GM12878 (cell line): Measurements from ENCODE around the gene RIMBP2. TPM values are rescaled to one million over a fixed set of nuclear protein-coding genes. Genes with fewer than 3 reads are reported as not detected.

Experiments used
- ATAC-seq: fragments of 200-7000 bp; cut with Tn5 transposase; 3 replicates; pipeline ENCODE4 v1.9.1; 2020; ENCODE audit warnings: mild to moderate bottlenecking, moderate library complexity
- BruUV-seq: library from RNA; stranded (reverse); fragments of 400-500 nt; replicated peaks from 2 replicates; lab custom pipeline; 2021; lab: Mats Ljungman, UMichigan
- CTCF ChIA-PET: fragments of 300-600 bp; sonication (Branson Sonifier 250); formaldehyde crosslinking; extraction: SDS; loops from one replicate; lab custom pipeline; 2021; ENCODE audit warnings: inconsistent platforms; lab: Yijun Ruan, JAX
- POLR2A ChIA-PET: fragments of 350-600 bp; formaldehyde crosslinking; extraction: SDS; loops from one replicate; lab custom pipeline; 2021; ENCODE audit warnings: inconsistent platforms; lab: Charles Lee
- RAD21 ChIA-PET: fragments of 300-600 bp; sonication (Branson Sonifier 250); formaldehyde crosslinking; loops from one replicate; lab custom pipeline; 2023; ENCODE audit warnings: antibody characterized with exemption; ENCODE audit not compliant: unreplicated experiment; lab: Charles Lee
- SMC1A ChIA-PET: fragments of 300-600 bp; sonication (Branson Sonifier 250); formaldehyde crosslinking; loops from one replicate; lab custom pipeline; 2023; ENCODE audit not compliant: unreplicated experiment, uncharacterized antibody; lab: Charles Lee
- DNase-seq: peaks from one replicate; pipeline ENCODE4 v3.0.0-alpha.2; 2011; ENCODE audit warnings: low read depth, low spot score
- FAIRE-seq: peaks from 3 replicates; lab custom pipeline; 2011; peaks lifted over from hg19 to GRCh38; lab: Jason Lieb, UNC
- H2AFZ ChIP-seq: 2 replicates; pipeline ENCODE4 v1.6.0; 2011; ENCODE audit warnings: low read depth, low read length, control low read depth; ENCODE audit not compliant: control insufficient read depth
- H3K27ac ChIP-seq: 2 replicates; pipeline ENCODE4 v1.5.1; 2011; ENCODE audit warnings: control low read depth; ENCODE audit not compliant: control insufficient read depth, insufficient read depth
- H3K27me3 ChIP-seq, 2 experiments: replicated peaks in 1 of 2; 2 replicates each; pipeline versions ENCODE4 v1.6.0 to v1.6.1; 2011; ENCODE audit warnings: low read length in 1 of 2; ENCODE audit not compliant: control insufficient read depth in 2 of 2, insufficient read depth in 2 of 2
- H3K36me3 ChIP-seq, 2 experiments: 2 replicates each; pipeline ENCODE4 v1.5.1; 2011; ENCODE audit warnings: low read length in 1 of 2; ENCODE audit not compliant: control insufficient read depth in 2 of 2, insufficient read depth in 2 of 2
- H3K4me1 ChIP-seq: 2 replicates; pipeline ENCODE4 v1.6.1; 2011; ENCODE audit warnings: mild to moderate bottlenecking, low read length, moderate library complexity, mixed read lengths; ENCODE audit not compliant: control insufficient read depth, insufficient read depth
- H3K4me2 ChIP-seq: 2 replicates; pipeline ENCODE4 v1.6.0; 2011; ENCODE audit warnings: control low read depth; ENCODE audit not compliant: control insufficient read depth, insufficient read depth
- H3K4me3 ChIP-seq: fragments of 200-600 bp; sonication (generic); 2 replicates; pipeline ENCODE4 v1.5.1; 2016
- H3K79me2 ChIP-seq: 2 replicates; pipeline ENCODE4 v1.6.0; 2011; ENCODE audit warnings: low read length; ENCODE audit not compliant: control insufficient read depth, insufficient read depth
- H3K9ac ChIP-seq: 2 replicates; pipeline ENCODE4 v1.8.0; 2011; ENCODE audit warnings: low read length, control low read depth, mixed read lengths; ENCODE audit not compliant: control insufficient read depth, insufficient read depth
- H3K9me3 ChIP-seq: replicated peaks from 3 replicates; pipeline ENCODE4 v1.5.1; 2011; ENCODE audit warnings: mild to moderate bottlenecking, low read length; ENCODE audit not compliant: control insufficient read depth, insufficient read depth
- H4K20me1 ChIP-seq: 2 replicates; pipeline ENCODE4 v1.6.0; 2011; ENCODE audit not compliant: control insufficient read depth, insufficient read depth
- BCL11A ChIP-seq: IDR thresholded peaks from 2 replicates; pipeline ENCODE4 v1.6.1; 2011; ENCODE audit warnings: low read depth, low read length
- BRCA1 ChIP-seq: IDR thresholded peaks from 2 replicates; pipeline ENCODE4 v1.6.1; 2011; ENCODE audit warnings: low read depth, low read length, improper control_type of control experiment
- CBFB ChIP-seq: IDR thresholded peaks from 2 replicates; pipeline ENCODE4 v1.6.1; 2016; ENCODE audit warnings: antibody characterized with exemption, low read depth
- CEBPB ChIP-seq, 2 experiments: fragments of 150-350 bp in 1 of 2; IDR thresholded peaks; 2 replicates each; pipeline ENCODE4 v1.6.1; 2012 to 2014; ENCODE audit warnings: low read depth in 2 of 2, low read length in 2 of 2, borderline replicate concordance in 1 of 2, inconsistent platforms in 1 of 2
- CHD1 ChIP-seq: IDR thresholded peaks from 2 replicates; pipeline ENCODE4 v1.6.1; 2012; ENCODE audit warnings: low read depth, low read length, improper control_type of control experiment
- CHD2 ChIP-seq: IDR thresholded peaks from 2 replicates; pipeline ENCODE4 v1.6.1; 2011; ENCODE audit warnings: low read depth, low read length, improper control_type of control experiment, borderline replicate concordance
- EED ChIP-seq: sonication (generic); IDR thresholded peaks from 2 replicates; pipeline ENCODE4 v1.6.1; 2016; ENCODE audit warnings: antibody characterized with exemption, low read depth
- HDGF ChIP-seq: fragments of 450-650 bp; IDR thresholded peaks from 2 replicates; pipeline ENCODE4 v1.6.1; 2016; ENCODE audit warnings: antibody characterized with exemption
- MTA2 ChIP-seq: fragments of 450-650 bp; IDR thresholded peaks from 2 replicates; pipeline ENCODE4 v1.6.1; 2016; ENCODE audit warnings: low read depth, mild to moderate bottlenecking, moderate library complexity
- PAX8 ChIP-seq: fragments of 450-650 bp; IDR thresholded peaks from 2 replicates; pipeline ENCODE4 v1.6.1; 2017; ENCODE audit warnings: mild to moderate bottlenecking, moderate library complexity
- SIX5 ChIP-seq: IDR thresholded peaks from 2 replicates; pipeline ENCODE4 v1.6.1; 2011; ENCODE audit warnings: mild to moderate bottlenecking, low read depth, low read length, moderate library complexity; ENCODE audit not compliant: severe bottlenecking
- SREBF1 ChIP-seq: IDR thresholded peaks from 2 replicates; pipeline ENCODE4 v1.6.1; 2012; ENCODE audit warnings: mild to moderate bottlenecking, low read length
- SUZ12 ChIP-seq: fragments of 200-600 bp; sonication (generic); IDR thresholded peaks from one replicate; pipeline ENCODE4 v1.6.1; 2018; ENCODE audit warnings: antibody characterized with exemption, mild to moderate bottlenecking; ENCODE audit not compliant: unreplicated experiment
- TARDBP ChIP-seq: IDR thresholded peaks from 2 replicates; pipeline ENCODE4 v1.6.1; 2016; ENCODE audit warnings: borderline replicate concordance
- WGBS: methylation state at CpG from one replicate; pipeline ENCODE4 v1.1.6; 2016; ENCODE audit warnings: low lambda C conversion rate; ENCODE audit not compliant: insufficient replicate concordance, insufficient coverage; ENCODE audit errors: missing lambda C conversion rate; 5-methylcytosine and 5-hydroxymethylcytosine counted together
- in situ Hi-C: fragments of 300-500 bp; cut with MboI; formaldehyde crosslinking; loops from 9 replicates; pipeline ENCODE4 v1.14.3; 2018; ENCODE audit warnings: mixed read lengths
- intact Hi-C: fragments of 100-400 bp; cut with micrococcal nuclease; formaldehyde crosslinking; loops from one replicate; pipeline ENCODE4 v1.14.2; 2022; ENCODE audit not compliant: unreplicated experiment
- polyA plus RNA-seq, 11 experiments: library from polyadenylated mRNA; depleted of rRNA in 4 of 11; unstranded in 6 of 11; stranded (reverse) in 5 of 11; fragments of >200 nt; fragmentation: Nextera tagmentation in 4 of 11; fragmentation: Illumina TruSeq in 1 of 11; extraction: Ambion mirVana in 4 of 11; extraction: Trizol in 1 of 11; gene quantifications; 1 replicate in 1 of 11; 2 replicates in 10 of 11; pipeline versions ENCODE4 v1.2.1 to v1.2.3, GENCODE V29; 2011 to 2016; ENCODE audit warnings: inconsistent platforms in 2 of 11, missing spikeins in 2 of 11, low read depth in 1 of 11
- total RNA-seq, 4 experiments: library from RNA; depleted of rRNA in 3 of 4; stranded (reverse); fragments of >200 nt in 3 of 4; fragmentation: Illumina TruSeq in 1 of 4; extraction: Trizol in 1 of 4; gene quantifications; 2 replicates each; pipeline versions ENCODE4 v1.2.1 to v1.2.3, GENCODE V29; 2013 to 2021
- TF ChIP-seq, protein P1 (sequence below): fragments of 150-350 bp; IDR thresholded peaks from 2 replicates; pipeline ENCODE4 v1.6.1; 2016; ENCODE audit warnings: low read depth, low read length
- TF ChIP-seq, protein P2 (sequence below): IDR thresholded peaks from 2 replicates; pipeline ENCODE4 v1.6.1; 2012; ENCODE audit warnings: low read length, inconsistent platforms

The RIMBP2 gene
- total and polyA plus RNA-seq, 10 of the 15 experiments (the other 5 are each of a cell fraction or from before 2014, with no cell fraction given): 0.04 to 2.9 (median 0.07) TPM; not detected in 1

DNA sequence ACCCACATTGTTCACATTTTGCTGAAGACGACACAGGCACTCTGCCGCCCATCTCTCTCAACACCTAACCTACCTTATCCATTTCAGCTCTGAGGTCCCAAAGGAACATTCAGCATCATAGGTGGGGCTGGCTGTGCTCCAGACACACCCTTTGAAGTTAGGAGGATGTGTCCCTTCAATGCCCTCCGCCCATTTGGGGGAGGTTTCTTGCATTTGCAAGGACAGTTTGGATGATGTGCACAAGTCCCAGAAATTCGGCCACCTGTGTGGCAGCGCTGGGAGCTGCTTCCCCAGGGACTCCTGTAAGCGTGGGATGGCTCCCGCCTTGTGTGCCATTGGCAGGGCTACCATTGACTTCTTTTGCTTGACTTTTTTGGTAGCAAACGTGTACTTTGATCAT is 113.8 kb downstream of the RIMBP2 start:
- 21% methylated on average over 8 of the region's 8 CpGs for WGBS
- H3K27me3 ChIP-seq: no peaks in the 10 kb centered on the region
- no peaks in the 10 kb centered on the region for H4K20me1 ChIP-seq
- in situ Hi-C loops (no loop called here), intact Hi-C loops (no loop called here)
- H2AFZ ChIP-seq: no peak overlapping the region
- no peak overlapping the region for H3K4me2 ChIP-seq
- ChIA-PET CTCF (no interaction called here), SMC1A (no interaction called here), POLR2A (no interaction called here), RAD21 (no interaction called here)
- no peaks in the 10 kb centered on the region for H3K4me1 ChIP-seq
- no peak for TF ChIP-seq TARDBP
- TF ChIP-seq CEBPB (IDR thresholded peaks at IDR 0.05; ENCODE audit: borderline replicate concordance in 1 of 2, low read depth in 2 of 2, low read length in 2 of 2): no peak
- no peak for TF ChIP-seq BCL11A
- no peak for TF ChIP-seq HDGF
- no peak for TF ChIP-seq SUZ12
- no peak for TF ChIP-seq SREBF1
- no peak for TF ChIP-seq CBFB
- TF ChIP-seq SIX5: no peak
- no peak for TF ChIP-seq EED
- TF ChIP-seq CHD1: no peak
- TF ChIP-seq PAX8: no peak
- TF ChIP-seq, protein P1, sequence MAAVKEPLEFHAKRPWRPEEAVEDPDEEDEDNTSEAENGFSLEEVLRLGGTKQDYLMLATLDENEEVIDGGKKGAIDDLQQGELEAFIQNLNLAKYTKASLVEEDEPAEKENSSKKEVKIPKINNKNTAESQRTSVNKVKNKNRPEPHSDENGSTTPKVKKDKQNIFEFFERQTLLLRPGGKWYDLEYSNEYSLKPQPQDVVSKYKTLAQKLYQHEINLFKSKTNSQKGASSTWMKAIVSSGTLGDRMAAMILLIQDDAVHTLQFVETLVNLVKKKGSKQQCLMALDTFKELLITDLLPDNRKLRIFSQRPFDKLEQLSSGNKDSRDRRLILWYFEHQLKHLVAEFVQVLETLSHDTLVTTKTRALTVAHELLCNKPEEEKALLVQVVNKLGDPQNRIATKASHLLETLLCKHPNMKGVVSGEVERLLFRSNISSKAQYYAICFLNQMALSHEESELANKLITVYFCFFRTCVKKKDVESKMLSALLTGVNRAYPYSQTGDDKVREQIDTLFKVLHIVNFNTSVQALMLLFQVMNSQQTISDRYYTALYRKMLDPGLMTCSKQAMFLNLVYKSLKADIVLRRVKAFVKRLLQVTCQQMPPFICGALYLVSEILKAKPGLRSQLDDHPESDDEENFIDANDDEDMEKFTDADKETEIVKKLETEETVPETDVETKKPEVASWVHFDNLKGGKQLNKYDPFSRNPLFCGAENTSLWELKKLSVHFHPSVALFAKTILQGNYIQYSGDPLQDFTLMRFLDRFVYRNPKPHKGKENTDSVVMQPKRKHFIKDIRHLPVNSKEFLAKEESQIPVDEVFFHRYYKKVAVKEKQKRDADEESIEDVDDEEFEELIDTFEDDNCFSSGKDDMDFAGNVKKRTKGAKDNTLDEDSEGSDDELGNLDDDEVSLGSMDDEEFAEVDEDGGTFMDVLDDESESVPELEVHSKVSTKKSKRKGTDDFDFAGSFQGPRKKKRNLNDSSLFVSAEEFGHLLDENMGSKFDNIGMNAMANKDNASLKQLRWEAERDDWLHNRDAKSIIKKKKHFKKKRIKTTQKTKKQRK: no peak
- TF ChIP-seq, protein P2, sequence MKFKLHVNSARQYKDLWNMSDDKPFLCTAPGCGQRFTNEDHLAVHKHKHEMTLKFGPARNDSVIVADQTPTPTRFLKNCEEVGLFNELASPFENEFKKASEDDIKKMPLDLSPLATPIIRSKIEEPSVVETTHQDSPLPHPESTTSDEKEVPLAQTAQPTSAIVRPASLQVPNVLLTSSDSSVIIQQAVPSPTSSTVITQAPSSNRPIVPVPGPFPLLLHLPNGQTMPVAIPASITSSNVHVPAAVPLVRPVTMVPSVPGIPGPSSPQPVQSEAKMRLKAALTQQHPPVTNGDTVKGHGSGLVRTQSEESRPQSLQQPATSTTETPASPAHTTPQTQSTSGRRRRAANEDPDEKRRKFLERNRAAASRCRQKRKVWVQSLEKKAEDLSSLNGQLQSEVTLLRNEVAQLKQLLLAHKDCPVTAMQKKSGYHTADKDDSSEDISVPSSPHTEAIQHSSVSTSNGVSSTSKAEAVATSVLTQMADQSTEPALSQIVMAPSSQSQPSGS: no peak
- no peak for TF ChIP-seq CHD2
- no peak for TF ChIP-seq BRCA1
- no peak for TF ChIP-seq MTA2
- no peak for FAIRE-seq
- H3K9ac ChIP-seq: no peak overlapping the region
- no peaks in the 10 kb centered on the region for H3K36me3 ChIP-seq
- H3K9me3 ChIP-seq: no peaks in the 10 kb centered on the region; the same call in 2 of the 3 replicates
- no TSS peak for BruUV-seq
- DNase-seq: no peak
- H3K4me3 ChIP-seq: no peak overlapping the region
- H3K79me2 ChIP-seq: no peaks in the 10 kb centered on the region
- no peak overlapping the region for H3K27ac ChIP-seq
- no peak for ATAC-seq
